OCI-LY3 (cell line): ENCODE data around the gene CMTM3.
A peak's percentile ranks its signal among the peaks of the same experiment; 100 is the strongest.

Experiments
- H2AFZ ChIP-seq: fragments of 200-600, 300-600 bp; shearing (Covaris generic); 2 replicates; pipeline ENCODE4 v1.6.0; 2014; ENCODE audit warnings: antibody characterized with exemption, low read depth, low read length
- H3K27ac ChIP-seq: fragments of 200-600, 300-600 bp; sonication (generic); 2 replicates; pipeline ENCODE4 v1.5.1; 2014; ENCODE audit warnings: mild to moderate bottlenecking, low read length, moderate library complexity, mixed read lengths
- H3K27me3 ChIP-seq: fragments of 200-600, 300-600 bp; sonication (generic); 2 replicates; pipeline ENCODE4 v1.6.1; 2014; ENCODE audit warnings: low read depth, low read length, mixed read lengths
- H3K36me3 ChIP-seq: fragments of 200-600, 300-600 bp; sonication (generic); replicated peaks from 2 replicates; pipeline ENCODE3; 2014; ENCODE audit warnings: low read depth, low read length, mixed read lengths
- H3K4me1 ChIP-seq: fragments of 300-600, 200-600 bp; sonication (generic); 2 replicates; pipeline ENCODE4 v1.6.1; 2014; ENCODE audit warnings: low read length, mixed read lengths
- H3K4me2 ChIP-seq: fragments of 200-600, 300-600 bp; sonication (generic); 2 replicates; pipeline ENCODE4 v1.6.1; 2014; ENCODE audit warnings: low read length, mixed read lengths
- H3K4me3 ChIP-seq: fragments of 300-600, 200-600 bp; sonication (generic); 2 replicates; pipeline ENCODE4 v1.5.1; 2014; ENCODE audit warnings: antibody characterized with exemption, mild to moderate bottlenecking, low read length, moderate library complexity
- H3K79me2 ChIP-seq: fragments of 300-600, 200-600 bp; shearing (Covaris generic); 2 replicates; pipeline ENCODE4 v1.6.1; 2014; ENCODE audit warnings: mild to moderate bottlenecking, low read length, mixed read lengths
- H3K9ac ChIP-seq: fragments of 300-600, 200-600 bp; shearing (Covaris generic); 2 replicates; pipeline ENCODE4 v1.6.0; 2014; ENCODE audit warnings: mild to moderate bottlenecking, low read length, moderate library complexity
- H3K9me3 ChIP-seq: fragments of 200-600, 300-600 bp; shearing (Covaris generic); 2 replicates; pipeline ENCODE4 v1.6.1; 2014; ENCODE audit warnings: low read length, mixed read lengths; ENCODE audit not compliant: insufficient read depth
- H4K20me1 ChIP-seq: fragments of 200-600, 300-600 bp; sonication (generic); 2 replicates; pipeline ENCODE4 v1.6.1; 2016; ENCODE audit warnings: low read length, mixed read lengths; ENCODE audit not compliant: insufficient read depth
- EZH2phosphoT487 ChIP-seq: fragments of 200-600 bp; shearing (Covaris generic); IDR thresholded peaks from 2 replicates; pipeline ENCODE4 v1.6.1; 2018; ENCODE audit warnings: antibody characterized with exemption, mixed run types, low read depth
- TF ChIP-seq, protein P1 (sequence below): fragments of 200-600, 300-600 bp; sonication (generic); IDR thresholded peaks from 2 replicates; pipeline ENCODE4 v1.5.1; 2014; ENCODE audit warnings: antibody characterized with exemption, low read length, low read depth

Gene CMTM3

DNA sequence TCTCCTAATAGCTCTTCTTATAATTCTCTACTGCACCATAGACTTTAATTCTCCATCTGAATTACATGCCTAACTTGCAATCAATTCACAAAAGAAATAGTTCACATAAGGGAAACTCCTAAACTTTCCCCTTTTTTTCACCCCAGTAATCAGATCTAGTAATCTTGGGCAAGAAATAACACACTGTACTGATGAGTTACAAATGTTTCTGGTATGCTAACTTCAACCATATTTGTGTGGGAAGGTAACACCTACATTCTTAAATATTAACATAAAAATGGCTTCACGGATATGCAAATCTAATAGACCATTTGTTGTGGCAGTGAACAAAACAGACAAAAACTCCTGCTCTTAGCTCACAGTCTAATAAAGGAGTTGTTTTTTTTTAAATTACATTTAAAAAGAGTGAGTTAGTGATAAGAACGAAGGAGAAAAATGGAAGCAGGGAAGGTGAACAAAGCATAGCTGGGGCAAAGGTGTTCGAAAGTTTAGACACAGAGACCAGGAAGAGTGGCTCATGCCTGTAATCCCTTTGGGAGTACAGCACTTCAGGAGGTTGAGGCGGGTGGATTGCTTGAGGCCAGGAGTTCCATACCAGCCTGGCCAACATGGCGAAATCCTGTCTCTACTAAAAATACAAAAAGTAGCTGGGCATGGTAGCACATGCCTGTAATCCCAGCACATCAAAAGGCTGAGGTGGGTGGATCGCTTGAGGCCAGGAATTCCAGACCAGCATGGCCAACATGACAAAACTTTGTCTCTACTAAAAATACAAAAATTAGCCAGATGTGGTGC is 34.8 kb downstream of the CMTM3 start:
- Histone ChIP-seq H3K4me1 (peaks cover 8% of the 10 kb centered on the region), H3K4me2 (peak overlapping the region; percentile 26; the same call in 1 of the 2 replicates), H3K9ac (no peak overlapping the region), H3K9me3 (no peaks in the 10 kb centered on the region), H2AFZ (no peak overlapping the region), H3K4me3 (no peak overlapping the region), H4K20me1 (no peaks in the 10 kb centered on the region), H3K79me2 (no peaks in the 10 kb centered on the region), H3K27ac (no peak overlapping the region), H3K27me3 (no peaks in the 10 kb centered on the region), H3K36me3 (no peaks in the 10 kb centered on the region)
- TF ChIP-seq EZH2phosphoT487 = no peak
- TF ChIP-seq, protein P1, sequence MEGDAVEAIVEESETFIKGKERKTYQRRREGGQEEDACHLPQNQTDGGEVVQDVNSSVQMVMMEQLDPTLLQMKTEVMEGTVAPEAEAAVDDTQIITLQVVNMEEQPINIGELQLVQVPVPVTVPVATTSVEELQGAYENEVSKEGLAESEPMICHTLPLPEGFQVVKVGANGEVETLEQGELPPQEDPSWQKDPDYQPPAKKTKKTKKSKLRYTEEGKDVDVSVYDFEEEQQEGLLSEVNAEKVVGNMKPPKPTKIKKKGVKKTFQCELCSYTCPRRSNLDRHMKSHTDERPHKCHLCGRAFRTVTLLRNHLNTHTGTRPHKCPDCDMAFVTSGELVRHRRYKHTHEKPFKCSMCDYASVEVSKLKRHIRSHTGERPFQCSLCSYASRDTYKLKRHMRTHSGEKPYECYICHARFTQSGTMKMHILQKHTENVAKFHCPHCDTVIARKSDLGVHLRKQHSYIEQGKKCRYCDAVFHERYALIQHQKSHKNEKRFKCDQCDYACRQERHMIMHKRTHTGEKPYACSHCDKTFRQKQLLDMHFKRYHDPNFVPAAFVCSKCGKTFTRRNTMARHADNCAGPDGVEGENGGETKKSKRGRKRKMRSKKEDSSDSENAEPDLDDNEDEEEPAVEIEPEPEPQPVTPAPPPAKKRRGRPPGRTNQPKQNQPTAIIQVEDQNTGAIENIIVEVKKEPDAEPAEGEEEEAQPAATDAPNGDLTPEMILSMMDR = no peak

DNA sequence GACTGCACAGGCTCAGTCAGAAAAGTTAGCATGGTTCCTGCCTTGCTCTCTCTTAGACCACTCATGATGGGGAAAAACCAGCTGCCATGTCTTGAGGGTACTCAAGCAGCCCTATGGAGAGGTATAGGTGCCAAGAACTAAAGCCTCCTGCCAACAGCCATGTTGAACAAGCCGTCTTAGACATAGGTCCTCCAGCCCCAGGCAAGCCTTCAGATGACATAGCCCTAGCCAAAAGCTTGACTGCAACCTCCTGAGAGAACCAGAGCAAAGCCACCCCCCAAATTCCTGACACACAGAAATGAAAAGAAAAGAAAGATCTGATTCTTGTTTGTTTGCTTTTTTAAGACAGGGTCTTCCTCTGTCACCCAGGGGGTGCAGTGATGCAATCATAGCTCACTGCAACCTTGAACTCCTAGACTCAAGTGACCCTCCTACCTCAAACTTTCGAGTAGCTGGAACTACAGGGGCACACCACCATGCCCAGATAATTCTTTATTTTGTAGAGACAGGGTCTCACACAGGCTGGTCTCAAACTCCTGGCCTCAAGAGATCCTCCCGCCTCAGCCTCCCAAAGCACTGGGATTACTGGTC is 36.3 kb downstream of the CMTM3 start:
- Histone ChIP-seq H3K9ac (no peak overlapping the region), H3K9me3 (no peaks in the 10 kb centered on the region), H3K27ac (no peak overlapping the region), H3K36me3 (no peaks in the 10 kb centered on the region), H3K4me2 (no peak overlapping the region), H3K4me3 (no peak overlapping the region), H3K79me2 (no peaks in the 10 kb centered on the region), H4K20me1 (no peaks in the 10 kb centered on the region), H3K27me3 (no peaks in the 10 kb centered on the region), H2AFZ (no peak overlapping the region), H3K4me1 (peaks cover 8% of the 10 kb centered on the region)
- TF ChIP-seq EZH2phosphoT487 = no peak
- TF ChIP-seq, protein P1 = no peak

DNA sequence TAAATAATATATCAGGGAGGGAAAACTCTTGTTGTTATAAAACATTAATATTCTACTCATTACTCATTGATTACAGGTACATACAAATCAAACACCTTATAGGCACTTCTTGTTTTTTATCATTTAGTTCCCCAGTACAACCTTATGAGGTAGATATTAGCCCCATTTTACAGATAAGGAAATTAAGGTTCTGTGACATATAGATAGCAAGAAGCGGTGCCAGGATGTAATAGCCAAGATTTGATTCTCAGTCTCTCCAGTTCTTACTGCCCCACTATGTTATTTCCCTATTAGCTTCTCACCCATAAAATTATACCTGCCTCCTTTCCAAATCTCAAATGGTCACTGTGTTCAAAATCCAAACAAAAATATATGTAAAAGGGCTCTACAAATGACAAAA is 36.9 kb downstream of the CMTM3 start:
- Histone ChIP-seq H2AFZ (no peak overlapping the region), H3K9ac (no peak overlapping the region), H3K4me2 (no peak overlapping the region), H3K36me3 (no peaks in the 10 kb centered on the region), H3K79me2 (no peaks in the 10 kb centered on the region), H3K4me1 (peaks cover 8% of the 10 kb centered on the region), H4K20me1 (no peaks in the 10 kb centered on the region), H3K27me3 (no peaks in the 10 kb centered on the region), H3K9me3 (no peaks in the 10 kb centered on the region), H3K4me3 (no peak overlapping the region), H3K27ac (no peak overlapping the region)
- TF ChIP-seq, protein P1 = no peak
- no peak for TF ChIP-seq EZH2phosphoT487

GRCh38 chr16:66647866-66648265 is 43.4 kb downstream of the CMTM3 start:
- Histone ChIP-seq H4K20me1 (no peaks in the 10 kb centered on the region), H3K9me3 (no peaks in the 10 kb centered on the region), H3K79me2 (no peaks in the 10 kb centered on the region), H3K36me3 (no peaks in the 10 kb centered on the region), H3K9ac (no peak overlapping the region), H3K27me3 (no peaks in the 10 kb centered on the region), H2AFZ (no peak overlapping the region), H3K4me3 (no peak overlapping the region), H3K4me1 (peaks cover 5% of the 10 kb centered on the region), H3K27ac (no peak overlapping the region), H3K4me2 (no peak overlapping the region)
- TF ChIP-seq, protein P1 = no peak
